GM18505 (cell line): Measurements from ENCODE around the gene FLNB.

Experiments
- ATAC-seq: cut with Tn5 transposase; IDR thresholded peaks from one replicate; pipeline ENCODE4 v1.9.1; 2021; ENCODE audit not compliant: unreplicated experiment
- POLR2A ChIP-seq: IDR thresholded peaks from 4 replicates; pipeline ENCODE4 v1.6.1; 2011; ENCODE audit warnings: borderline replicate concordance; ENCODE audit not compliant: insufficient read depth, insufficient read length; ENCODE audit errors: extremely low read depth

Gene FLNB

GRCh38 chr3:57989646-57990045 is 18.6 kb upstream of the FLNB start:
- TF ChIP-seq POLR2A = no peak
- no peak for ATAC-seq

DNA sequence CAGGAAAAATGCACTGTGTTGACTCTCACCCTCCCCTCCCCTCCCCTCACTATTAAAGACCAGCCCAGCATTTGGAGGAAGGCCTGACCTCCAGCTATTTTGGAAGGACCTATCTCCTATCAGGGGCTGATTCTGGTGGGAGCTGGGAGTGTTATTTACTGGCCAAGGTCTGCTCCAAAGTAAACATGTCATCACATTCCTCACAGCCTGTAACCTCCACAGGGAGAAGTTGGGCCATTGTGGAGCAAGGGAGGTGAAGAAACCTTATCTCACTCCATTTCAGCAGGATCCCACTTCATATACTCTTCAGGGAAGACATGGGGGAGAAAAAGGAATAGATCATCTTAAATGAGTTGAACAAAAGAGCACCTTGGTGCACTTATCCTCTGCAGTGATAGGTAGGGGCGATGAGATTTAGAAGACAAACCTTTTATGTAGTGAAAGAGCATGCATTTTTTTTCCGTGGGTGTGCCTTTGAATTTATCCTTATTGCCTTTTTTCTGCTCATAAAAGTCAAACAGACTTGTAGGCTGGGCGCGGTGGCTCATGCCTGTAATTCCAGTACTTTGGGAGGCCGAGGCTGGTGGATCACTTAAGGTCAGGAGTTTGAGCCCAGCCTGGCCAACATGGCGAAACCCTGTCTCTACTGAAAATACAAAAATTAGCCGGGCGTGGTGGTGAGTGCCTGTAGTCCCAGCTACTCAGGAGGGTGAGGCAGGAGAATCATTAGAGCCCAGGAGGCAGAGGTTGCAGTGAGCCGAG is 15.6 kb upstream of the FLNB start:
- TF ChIP-seq POLR2A = no peak
- ATAC-seq = no peak

DNA sequence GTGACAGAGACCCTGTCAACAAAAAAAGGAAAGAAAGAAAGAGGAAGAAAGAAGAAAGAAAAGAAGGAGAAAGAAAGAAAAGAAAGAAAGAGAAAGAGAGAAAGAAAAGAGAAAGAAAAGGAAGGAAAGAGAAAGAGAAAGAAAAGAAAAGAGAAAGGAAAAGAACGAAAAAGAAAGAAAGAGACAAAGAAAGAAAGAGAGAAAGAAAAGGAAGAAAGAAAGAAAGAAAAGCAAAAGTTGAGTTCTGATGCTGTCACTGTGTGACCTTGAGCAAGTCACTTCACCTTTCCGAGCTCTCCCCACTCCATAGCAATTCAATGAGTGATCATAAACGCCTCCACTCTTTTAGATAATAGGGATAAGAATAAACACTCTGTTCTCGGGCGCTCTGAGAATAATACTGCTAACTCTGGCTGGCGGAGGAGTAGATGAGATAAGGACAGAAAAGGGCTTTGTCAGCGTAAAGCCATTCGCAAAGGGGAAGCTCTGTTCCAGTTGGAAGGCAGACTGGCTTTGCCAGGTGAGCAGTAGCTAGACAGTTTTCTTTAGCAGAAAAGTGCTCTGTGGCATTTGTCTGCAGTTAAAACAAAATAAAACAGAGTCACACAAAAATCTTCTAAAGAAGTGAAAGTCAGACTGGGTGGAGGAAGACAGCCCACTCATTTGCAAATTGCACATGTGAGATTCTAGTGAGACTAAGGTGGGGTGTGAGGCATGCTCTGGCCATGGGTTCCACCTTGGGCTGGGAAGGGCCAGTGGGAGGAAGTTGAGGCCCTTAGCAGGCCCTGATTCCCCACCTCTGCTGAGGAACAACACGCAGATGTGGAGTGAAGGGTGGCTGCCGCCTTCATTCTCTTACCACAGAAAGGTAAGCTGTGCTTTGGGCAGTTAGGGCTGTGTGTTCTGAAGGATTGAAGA is 9.6 kb upstream of the FLNB start:
- ATAC-seq = peak; percentile 67

GRCh38 chr3:57999417-58000115 is 8.7 kb upstream of the FLNB start:
- TF ChIP-seq POLR2A = no peak
- no peak for ATAC-seq

More for the DNA sequence above, 9.6 kb upstream of the FLNB start:
- TF ChIP-seq POLR2A = peak; percentile 33

GRCh38 chr3:58000306-58001085 is 7.7 kb upstream of the FLNB start:
- ATAC-seq = no peak
- TF ChIP-seq POLR2A = no peak

DNA sequence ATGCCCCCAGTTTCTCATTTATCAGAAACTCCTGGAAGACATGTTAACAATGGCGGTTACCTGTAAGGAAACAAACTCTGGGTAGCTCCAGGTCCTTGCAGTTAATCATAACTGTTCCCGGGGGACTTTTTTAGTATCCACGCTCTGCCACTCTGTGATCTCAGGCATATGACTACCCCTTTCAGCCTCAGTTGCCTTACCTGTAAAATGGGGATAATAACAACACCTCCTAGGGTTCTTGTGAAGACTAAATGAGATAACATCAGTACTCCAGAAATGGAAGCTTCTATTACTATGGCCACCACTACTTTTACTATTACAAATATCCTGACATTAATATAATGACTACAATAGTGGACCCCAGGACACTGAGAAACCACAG is 7.1 kb upstream of the FLNB start:
- no peak for TF ChIP-seq POLR2A
- no peak for ATAC-seq

- no peak for TF ChIP-seq POLR2A
- no peak for ATAC-seq
These were observed 6.2 kb upstream of the FLNB start for GRCh38 chr3:58001979-58002378.

GRCh38 chr3:58003093-58003492 is 5.1 kb upstream of the FLNB start:
- TF ChIP-seq POLR2A = no peak
- ATAC-seq = no peak

DNA sequence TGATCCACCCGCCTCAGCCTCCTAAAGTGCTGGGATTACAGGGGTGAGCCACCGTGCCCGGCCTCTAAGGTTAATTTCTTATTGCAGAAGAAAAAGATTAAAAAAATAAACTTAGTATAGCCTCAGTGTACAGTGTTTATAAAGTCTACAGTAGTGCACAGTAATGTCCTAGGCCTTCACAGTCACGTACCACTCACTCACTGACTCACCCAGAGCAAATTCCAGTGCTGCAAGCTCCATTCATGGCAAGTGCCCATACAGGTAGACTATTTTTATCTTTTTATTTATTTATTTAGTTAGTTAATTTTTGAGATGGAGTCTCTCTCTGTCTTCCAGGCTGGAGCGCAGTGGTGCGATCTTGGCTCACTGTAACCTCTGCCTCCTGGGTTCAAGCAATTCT is 3.2 kb upstream of the FLNB start:
- TF ChIP-seq POLR2A = no peak
- ATAC-seq = no peak

- ATAC-seq = no peak
- no peak for TF ChIP-seq POLR2A
These were observed 2.6 kb upstream of the FLNB start for GRCh38 chr3:58005669-58006068.

- ATAC-seq = no peak
- no peak for TF ChIP-seq POLR2A
These were observed 1.6 kb upstream of the FLNB start for GRCh38 chr3:58006661-58007060.

DNA sequence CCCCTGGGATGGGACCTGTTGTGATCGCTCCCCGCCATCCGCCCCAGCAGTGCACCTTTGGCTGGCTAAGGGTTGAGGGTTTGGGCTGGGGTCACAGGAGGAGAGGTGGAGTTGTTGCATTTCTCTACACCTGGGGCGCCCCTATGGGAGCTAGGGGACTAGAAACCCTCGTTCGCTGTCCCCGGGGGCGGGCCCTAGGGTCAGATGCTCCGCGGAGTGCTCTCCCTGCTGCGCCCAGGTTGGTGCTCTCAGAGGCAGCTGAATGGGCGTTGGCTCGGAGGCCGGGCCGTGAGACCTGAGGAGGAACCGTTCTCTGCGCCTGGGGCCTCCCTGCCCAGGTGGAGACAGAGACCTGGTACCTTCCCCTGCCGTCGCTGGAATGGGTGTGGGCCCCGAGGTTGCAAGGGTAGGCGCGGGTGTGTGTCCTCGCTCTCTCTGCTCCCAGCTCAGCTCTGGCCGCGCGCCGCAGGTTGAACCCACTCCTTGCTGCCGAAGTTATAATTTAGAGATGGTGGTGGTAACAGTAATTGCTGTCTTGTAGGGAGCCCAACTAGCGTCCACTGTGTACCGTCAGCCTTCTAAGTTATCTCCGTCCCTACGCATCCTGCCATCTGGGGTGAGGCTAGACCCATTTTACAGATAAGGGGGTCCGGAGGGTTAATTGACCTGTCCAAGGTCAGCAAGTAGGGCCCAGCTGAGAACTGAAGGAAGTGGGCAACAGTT is 965 bp downstream of the FLNB start:
- no peak for TF ChIP-seq POLR2A
- ATAC-seq = peak; percentile 30
